Stimulated activated memory B cell treated with anti-CD40 and anti-IgM and Interleukin-4, amounts not matched to agents 10 μg/mL and 1 μg/mL and 100 μg/mL, for 72 hours (primary cell): ENCODE results near the gene ANKRD12.
"Not testable (repeated sequence)": the region's sequence is repeated elsewhere in the genome, so short reads cannot be mapped to it uniquely, and the experiment has no call there.

ENCODE experiments used
- ATAC-seq: fragments of 150-1000 bp; cut with Tn5 transposase; 2 replicates; pipeline ENCODE4 v1.10.0; 2021
- H3K27ac Mint-ChIP-seq: one replicate; pipeline ENCODE4 v1.8.0; 2022; ENCODE audit warnings: mild to moderate bottlenecking, mixed read lengths
- H3K27me3 Mint-ChIP-seq: one replicate; pipeline ENCODE4 v1.8.0; 2022; ENCODE audit warnings: mixed read lengths
- H3K36me3 Mint-ChIP-seq: one replicate; pipeline ENCODE4 v1.8.0; 2022; ENCODE audit warnings: mixed read lengths
- H3K4me1 Mint-ChIP-seq: one replicate; pipeline ENCODE4 v1.8.0; 2022; ENCODE audit warnings: mixed read lengths
- H3K4me3 Mint-ChIP-seq: one replicate; pipeline ENCODE4 v1.8.0; 2022; ENCODE audit warnings: mild to moderate bottlenecking, moderate library complexity, mixed read lengths
- H3K9me3 Mint-ChIP-seq: one replicate; pipeline ENCODE4 v1.8.0; 2022; ENCODE audit warnings: mixed read lengths

The ANKRD12 gene

DNA sequence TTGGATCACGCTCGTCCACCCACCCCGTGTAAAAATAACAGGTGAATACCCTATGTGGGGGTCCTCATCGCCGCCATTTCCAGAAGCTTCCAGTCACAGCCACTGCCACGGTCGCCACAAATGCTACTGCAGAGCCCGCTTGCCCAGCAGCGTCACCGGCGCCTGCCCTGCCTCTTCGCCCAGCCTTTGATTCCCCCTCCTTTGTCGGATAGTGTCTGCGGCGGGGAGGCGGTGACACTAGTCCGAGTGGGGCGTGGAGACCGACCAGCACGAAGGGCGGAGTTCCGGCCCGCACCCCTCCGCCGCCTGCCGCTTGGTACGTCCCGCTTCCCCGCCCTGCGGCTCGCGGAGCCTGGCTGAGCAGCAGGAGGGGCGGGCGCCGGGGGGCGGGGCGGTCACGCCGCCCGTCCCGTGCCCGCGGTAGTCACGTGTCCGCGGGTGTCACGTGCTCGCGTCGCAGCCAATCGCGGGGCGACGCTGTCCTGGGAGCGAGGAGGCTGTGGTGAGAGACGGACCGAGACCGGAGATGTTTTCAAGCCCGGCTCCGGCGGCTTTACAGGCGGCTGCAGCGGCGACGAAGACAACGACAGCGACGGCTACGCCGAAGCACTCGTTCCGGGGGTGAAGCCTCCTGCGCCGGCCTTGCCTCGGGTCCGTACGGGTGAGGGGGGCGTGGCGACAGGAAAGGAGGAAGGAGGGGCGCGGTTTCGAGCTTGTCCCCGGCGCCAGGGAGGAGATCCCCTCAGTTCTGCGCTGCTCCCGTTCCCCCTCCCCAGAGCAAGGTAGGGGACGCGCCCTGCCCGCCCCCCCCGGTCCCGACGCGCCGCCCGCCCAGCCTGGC is at the start of gene ANKRD12:
Gene ANKRD12 (plus strand): TSS at position 467 of the 841 bp plus-strand sequence. CDS start 45,652 bp downstream, outside the sequence.
- peaks cover 64% of the 10 kb centered on the region for H3K4me1 Mint-ChIP-seq
- peak within 1 kb of the TSS; percentile 99 for H3K4me3 Mint-ChIP-seq
- peak; percentile 90 for ATAC-seq
- H3K36me3 Mint-ChIP-seq: peaks cover 35% of the 10 kb centered on the region
- H3K27ac Mint-ChIP-seq: peak within 1 kb of the TSS; percentile 100
- H3K9me3 Mint-ChIP-seq: no peaks in the 10 kb centered on the region
- H3K27me3 Mint-ChIP-seq: no peaks in the 10 kb centered on the region

- Mint-ChIP-seq H3K4me3 (no peak overlapping the region), H3K4me1 (peaks cover 29% of the 10 kb centered on the region), H3K36me3 (no peaks in the 10 kb centered on the region), H3K9me3 (no peaks in the 10 kb centered on the region), H3K27ac (no peak overlapping the region), H3K27me3 (no peaks in the 10 kb centered on the region)
- no peak for ATAC-seq
These were observed 49.4 kb upstream of the ANKRD12 start for GRCh38 chr18:9087144-9087543.

DNA sequence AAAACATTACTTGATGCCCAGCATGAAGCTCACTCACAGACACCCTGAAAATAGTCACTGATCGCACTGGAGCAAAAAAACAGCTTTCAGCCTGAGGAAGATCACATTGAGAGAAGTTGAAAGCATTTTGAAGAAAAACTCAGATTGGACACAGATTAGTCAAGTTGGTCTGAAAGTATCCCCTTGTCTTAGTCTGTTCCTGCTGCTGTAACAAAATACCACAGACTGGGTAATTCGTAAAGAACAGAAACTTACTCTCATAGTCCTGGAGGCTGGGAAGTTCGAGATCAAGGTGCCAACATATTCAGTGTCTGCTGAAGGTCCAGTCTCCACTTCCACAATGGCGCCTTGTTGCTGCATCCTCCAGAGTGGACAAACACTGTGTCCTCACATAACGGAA is 48.3 kb upstream of the ANKRD12 start:
- ATAC-seq: no peak
- Mint-ChIP-seq H3K36me3 (no peaks in the 10 kb centered on the region), H3K4me1 (peaks cover 18% of the 10 kb centered on the region), H3K4me3 (no peak overlapping the region), H3K27ac (no peak overlapping the region), H3K27me3 (no peaks in the 10 kb centered on the region), H3K9me3 (no peaks in the 10 kb centered on the region)

- H3K9me3 Mint-ChIP-seq, ATAC-seq, H3K36me3 Mint-ChIP-seq, H3K4me3 Mint-ChIP-seq, H3K27ac Mint-ChIP-seq, H3K27me3 Mint-ChIP-seq: not testable (repeated sequence)
- H3K4me1 Mint-ChIP-seq: peaks cover 17% of the 10 kb centered on the region
These were observed 47.9 kb upstream of the ANKRD12 start for GRCh38 chr18:9088727-9089126.

DNA sequence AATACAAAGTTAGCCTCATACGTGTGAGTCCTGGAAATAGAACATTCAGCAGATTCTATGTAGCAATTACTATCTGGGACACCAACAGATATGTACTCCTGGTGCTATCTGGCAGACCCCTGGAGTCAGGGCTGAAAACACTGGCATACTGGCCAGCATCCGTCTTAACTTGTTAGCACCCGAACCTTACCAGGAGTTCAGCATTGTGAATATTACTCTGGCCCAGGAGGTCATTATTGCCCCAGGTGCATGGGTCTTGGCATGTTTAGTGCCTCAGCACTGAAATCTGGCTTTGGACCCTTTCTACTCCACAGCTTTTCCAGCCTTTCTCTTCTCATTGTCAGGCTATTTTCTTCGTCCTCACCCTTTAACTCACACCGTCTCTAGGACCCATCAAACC is 46.0 kb upstream of the ANKRD12 start:
- Mint-ChIP-seq H3K27me3 (no peaks in the 10 kb centered on the region), H3K4me1 (peaks cover 32% of the 10 kb centered on the region), H3K36me3 (no peaks in the 10 kb centered on the region), H3K9me3 (no peaks in the 10 kb centered on the region), H3K27ac (peak overlapping the region; percentile 30), H3K4me3 (no peak overlapping the region)
- ATAC-seq: no peak

GRCh38 chr18:9091066-9091476 is 45.5 kb upstream of the ANKRD12 start:
- H3K27ac Mint-ChIP-seq: peak overlapping the region; percentile 30
- H3K9me3 Mint-ChIP-seq: no peaks in the 10 kb centered on the region
- H3K4me3 Mint-ChIP-seq: no peak overlapping the region
- ATAC-seq: no peak
- no peaks in the 10 kb centered on the region for H3K27me3 Mint-ChIP-seq
- H3K36me3 Mint-ChIP-seq: no peaks in the 10 kb centered on the region
- peaks cover 37% of the 10 kb centered on the region for H3K4me1 Mint-ChIP-seq

- ATAC-seq: no peak
- H3K4me3 Mint-ChIP-seq: no peak overlapping the region
- H3K27me3 Mint-ChIP-seq: no peaks in the 10 kb centered on the region
- H3K27ac Mint-ChIP-seq: peak overlapping the region; percentile 17
- H3K4me1 Mint-ChIP-seq: peaks cover 43% of the 10 kb centered on the region
- H3K36me3 Mint-ChIP-seq: no peaks in the 10 kb centered on the region
- no peaks in the 10 kb centered on the region for H3K9me3 Mint-ChIP-seq
These were observed 43.9 kb upstream of the ANKRD12 start for GRCh38 chr18:9092665-9093064.

DNA sequence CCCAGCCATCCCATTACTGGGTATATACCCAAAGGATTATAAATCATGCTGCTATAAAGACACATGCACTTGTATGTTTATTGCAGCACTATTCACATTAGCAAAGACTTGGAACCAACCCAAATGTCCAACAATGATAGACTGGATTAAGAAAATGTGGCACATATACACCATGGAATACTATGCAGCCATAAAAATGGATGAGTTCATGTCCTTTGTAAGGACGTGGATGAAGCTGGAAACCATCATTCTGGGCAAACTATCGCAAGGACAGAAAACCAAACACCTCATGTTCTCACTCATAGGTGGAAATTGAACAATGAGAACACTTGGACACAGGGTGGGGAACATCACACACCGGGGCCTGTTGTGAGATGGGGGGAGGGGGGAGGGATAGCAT is 43.5 kb upstream of the ANKRD12 start:
- H3K27ac Mint-ChIP-seq: peak overlapping the region; percentile 99
- H3K36me3 Mint-ChIP-seq: not testable (repeated sequence)
- H3K4me1 Mint-ChIP-seq: peaks cover 43% of the 10 kb centered on the region

GRCh38 chr18:9094307-9095226 is 42.0 kb upstream of the ANKRD12 start:
- peak overlapping the region; percentile 77 for H3K4me3 Mint-ChIP-seq
- H3K36me3 Mint-ChIP-seq: no peaks in the 10 kb centered on the region
- no peaks in the 10 kb centered on the region for H3K9me3 Mint-ChIP-seq
- ATAC-seq: peak; percentile 75
- H3K4me1 Mint-ChIP-seq: peaks cover 43% of the 10 kb centered on the region
- H3K27ac Mint-ChIP-seq: peak overlapping the region; percentile 99
- no peaks in the 10 kb centered on the region for H3K27me3 Mint-ChIP-seq

More for the DNA sequence above, 43.5 kb upstream of the ANKRD12 start:
- ATAC-seq, H3K9me3 Mint-ChIP-seq, H3K27me3 Mint-ChIP-seq, H3K4me3 Mint-ChIP-seq: not testable (repeated sequence)

GRCh38 chr18:9095297-9096006 is 41.1 kb upstream of the ANKRD12 start:
- Mint-ChIP-seq H3K27ac (peak overlapping the region; percentile 99), H3K27me3 (no peaks in the 10 kb centered on the region)

DNA sequence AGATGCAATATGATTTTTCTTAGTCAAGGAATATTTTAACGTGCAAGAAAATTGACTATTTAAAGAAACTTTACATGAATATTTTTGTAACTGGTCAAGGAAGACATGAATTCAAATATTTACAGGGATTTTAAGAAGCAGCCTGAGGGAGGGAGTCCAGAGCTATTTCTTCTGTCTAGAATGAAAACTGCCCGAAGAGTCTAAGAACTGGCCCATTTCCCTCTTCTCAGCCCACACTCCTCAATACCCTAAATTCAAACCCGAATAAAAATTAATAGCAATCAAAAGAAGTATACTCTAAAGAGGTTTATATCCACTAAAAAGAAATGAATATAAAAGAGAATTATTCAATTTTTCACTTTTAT is 40.6 kb upstream of the ANKRD12 start:
- ATAC-seq: no peak
- Mint-ChIP-seq H3K9me3 (no peaks in the 10 kb centered on the region), H3K36me3 (no peaks in the 10 kb centered on the region), H3K4me3 (peak overlapping the region; percentile 77), H3K27ac (peak overlapping the region; percentile 99), H3K4me1 (peaks cover 34% of the 10 kb centered on the region), H3K27me3 (no peaks in the 10 kb centered on the region)

More at GRCh38 chr18:9095297-9096006, 41.1 kb upstream of the ANKRD12 start:
- peaks cover 38% of the 10 kb centered on the region for H3K4me1 Mint-ChIP-seq
- H3K36me3 Mint-ChIP-seq: no peaks in the 10 kb centered on the region
- peak; percentile 96 for ATAC-seq
- H3K9me3 Mint-ChIP-seq: no peaks in the 10 kb centered on the region
- H3K4me3 Mint-ChIP-seq: peak overlapping the region; percentile 77

GRCh38 chr18:9096685-9097084 is 39.9 kb upstream of the ANKRD12 start:
- ATAC-seq: no peak
- Mint-ChIP-seq H3K4me3 (no peak overlapping the region), H3K9me3 (no peaks in the 10 kb centered on the region), H3K27ac (no peak overlapping the region), H3K4me1 (peaks cover 37% of the 10 kb centered on the region), H3K36me3 (no peaks in the 10 kb centered on the region), H3K27me3 (no peaks in the 10 kb centered on the region)

- no peak for ATAC-seq
- peaks cover 38% of the 10 kb centered on the region for H3K4me1 Mint-ChIP-seq
- peak overlapping the region; percentile 66 for H3K27ac Mint-ChIP-seq
- H3K36me3 Mint-ChIP-seq: no peaks in the 10 kb centered on the region
- H3K27me3 Mint-ChIP-seq: no peaks in the 10 kb centered on the region
- H3K4me3 Mint-ChIP-seq: no peak overlapping the region
- no peaks in the 10 kb centered on the region for H3K9me3 Mint-ChIP-seq
These were observed 39.2 kb upstream of the ANKRD12 start for GRCh38 chr18:9097349-9097748.

DNA sequence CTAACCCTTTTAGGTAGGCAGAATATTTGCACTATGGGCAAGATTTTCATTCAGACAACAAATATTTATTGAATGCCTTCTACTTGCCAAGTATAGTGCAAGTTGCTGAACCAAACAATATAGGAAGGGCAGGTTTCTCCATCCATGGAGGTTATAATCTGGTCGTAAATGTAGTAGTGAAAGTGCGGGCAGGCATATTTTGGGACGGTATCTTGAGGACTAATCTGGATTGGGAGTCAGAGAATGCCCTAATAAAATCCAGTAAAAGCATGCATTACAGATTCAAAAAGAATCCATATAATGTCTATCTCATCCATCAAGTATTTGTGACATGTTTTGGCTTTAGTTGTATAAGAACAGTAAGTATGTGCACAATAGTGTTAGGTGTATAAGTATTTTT is 35.8 kb upstream of the ANKRD12 start:
- H3K4me1 Mint-ChIP-seq: peaks cover 41% of the 10 kb centered on the region

More for the DNA sequence above, 35.8 kb upstream of the ANKRD12 start:
- H3K36me3 Mint-ChIP-seq: peaks cover 17% of the 10 kb centered on the region
- H3K9me3 Mint-ChIP-seq: no peaks in the 10 kb centered on the region
- no peaks in the 10 kb centered on the region for H3K27me3 Mint-ChIP-seq
- no peak for ATAC-seq
- H3K4me3 Mint-ChIP-seq: no peak overlapping the region
- peak overlapping the region; percentile 92 for H3K27ac Mint-ChIP-seq
